G401.6 (cell line): Measurements from ENCODE around the gene NUDT13.
"Not testable (repeated sequence)": the region's sequence is repeated elsewhere in the genome, so short reads cannot be mapped to it uniquely, and the experiment has no call there.

ENCODE experiments used
- FAIRE-seq: peaks from 2 replicates; lab custom pipeline; 2012; peaks lifted over from hg19 to GRCh38; lab: Jason Lieb, UNC

Gene NUDT13

DNA sequence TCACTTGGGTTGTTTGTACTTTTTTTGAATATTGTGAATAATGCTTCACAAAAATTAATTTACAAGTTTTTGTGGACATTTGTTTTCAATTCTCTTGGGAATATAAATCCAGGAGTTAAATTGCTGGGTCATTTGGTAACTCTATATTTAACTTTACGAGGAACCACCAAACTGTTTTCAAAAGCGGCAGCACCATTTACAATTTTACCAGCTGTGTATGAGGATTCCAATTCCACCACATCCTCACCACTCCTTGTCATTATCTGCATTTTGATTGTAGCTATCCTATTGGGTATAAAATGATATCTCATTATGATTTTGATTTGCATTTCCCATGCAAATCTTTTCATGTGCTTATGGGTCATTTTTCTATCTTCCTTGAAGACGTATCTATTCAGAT is 4.0 kb upstream of the NUDT13 start:
- no peak for FAIRE-seq

DNA sequence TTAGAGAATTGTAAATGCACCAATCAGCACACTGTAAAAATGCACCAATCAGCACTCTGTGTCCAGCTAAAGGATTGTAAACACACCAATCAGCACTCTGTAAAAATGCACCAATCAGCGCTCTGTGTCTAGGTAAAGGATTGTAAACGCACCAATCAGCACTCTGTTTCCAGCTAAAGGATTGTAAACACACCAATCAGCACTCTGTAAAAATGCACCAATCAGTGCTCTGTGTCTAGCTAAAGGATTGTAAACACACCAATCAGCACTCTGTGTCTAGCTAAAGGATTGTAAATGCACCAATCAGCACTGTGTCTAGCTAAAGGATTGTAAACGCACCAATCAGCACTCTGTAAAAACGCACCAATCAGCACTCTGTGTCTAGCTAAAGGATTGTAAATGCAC is 1.0 kb upstream of the NUDT13 start:
- not testable (repeated sequence) for FAIRE-seq

DNA sequence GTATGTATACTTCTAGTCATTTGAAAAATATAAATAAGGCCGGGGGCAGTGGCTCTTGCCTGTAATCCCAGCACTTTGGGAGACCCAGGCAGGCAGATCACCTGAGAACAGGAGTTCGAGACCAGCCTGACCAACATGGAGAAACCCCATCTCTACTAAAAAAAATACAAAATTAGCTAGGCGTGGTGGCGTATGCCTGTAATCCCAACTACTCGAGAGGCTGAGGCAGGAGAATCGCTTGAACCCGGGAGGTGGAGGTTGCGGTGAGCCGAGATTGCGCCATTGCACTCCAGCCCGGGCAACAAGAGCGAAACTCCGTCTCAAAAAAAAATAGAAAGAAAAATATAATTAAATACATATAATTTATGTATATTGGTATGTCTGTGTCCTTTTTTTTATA is 1.8 kb downstream of the NUDT13 start:
- not testable (repeated sequence) for FAIRE-seq

DNA sequence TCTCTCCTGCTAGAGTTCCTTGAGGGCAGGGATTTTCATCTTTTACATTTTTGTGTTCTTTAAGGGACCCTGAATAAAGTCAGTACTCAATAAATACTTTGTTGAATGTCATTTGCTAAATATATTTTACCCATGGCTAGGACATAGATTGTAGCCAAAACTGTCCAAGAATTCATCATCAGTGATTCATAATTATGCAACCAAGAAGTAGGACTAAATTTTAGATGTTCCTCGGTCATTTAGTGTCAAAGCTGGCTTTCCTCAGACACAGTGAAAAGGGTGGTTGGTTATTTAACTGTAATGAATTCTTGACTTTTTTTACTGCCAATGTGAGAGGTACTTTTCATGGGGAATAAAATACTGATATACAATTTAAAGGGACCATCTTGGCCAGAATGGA is 3.3 kb downstream of the NUDT13 start:
- FAIRE-seq = no peak

DNA sequence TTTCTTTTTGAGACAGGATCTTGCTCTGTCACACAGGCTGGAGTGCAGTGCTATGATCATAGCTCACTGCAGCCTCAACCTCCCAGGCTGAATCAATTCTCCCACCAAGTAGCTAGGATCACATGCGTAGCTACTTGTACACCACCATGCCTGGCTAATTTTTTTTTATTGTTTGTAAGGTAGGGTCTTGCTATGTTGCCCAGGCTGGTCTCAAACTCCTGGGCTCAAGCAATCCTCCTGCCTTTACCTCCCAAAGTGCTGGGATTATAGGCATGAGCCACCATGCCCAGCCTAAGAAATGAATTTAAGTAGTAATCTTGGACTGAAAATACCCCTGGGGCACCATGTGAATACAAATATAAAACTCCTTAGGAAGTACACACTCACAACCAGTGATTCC is 5.8 kb downstream of the NUDT13 start:
- no peak for FAIRE-seq

DNA sequence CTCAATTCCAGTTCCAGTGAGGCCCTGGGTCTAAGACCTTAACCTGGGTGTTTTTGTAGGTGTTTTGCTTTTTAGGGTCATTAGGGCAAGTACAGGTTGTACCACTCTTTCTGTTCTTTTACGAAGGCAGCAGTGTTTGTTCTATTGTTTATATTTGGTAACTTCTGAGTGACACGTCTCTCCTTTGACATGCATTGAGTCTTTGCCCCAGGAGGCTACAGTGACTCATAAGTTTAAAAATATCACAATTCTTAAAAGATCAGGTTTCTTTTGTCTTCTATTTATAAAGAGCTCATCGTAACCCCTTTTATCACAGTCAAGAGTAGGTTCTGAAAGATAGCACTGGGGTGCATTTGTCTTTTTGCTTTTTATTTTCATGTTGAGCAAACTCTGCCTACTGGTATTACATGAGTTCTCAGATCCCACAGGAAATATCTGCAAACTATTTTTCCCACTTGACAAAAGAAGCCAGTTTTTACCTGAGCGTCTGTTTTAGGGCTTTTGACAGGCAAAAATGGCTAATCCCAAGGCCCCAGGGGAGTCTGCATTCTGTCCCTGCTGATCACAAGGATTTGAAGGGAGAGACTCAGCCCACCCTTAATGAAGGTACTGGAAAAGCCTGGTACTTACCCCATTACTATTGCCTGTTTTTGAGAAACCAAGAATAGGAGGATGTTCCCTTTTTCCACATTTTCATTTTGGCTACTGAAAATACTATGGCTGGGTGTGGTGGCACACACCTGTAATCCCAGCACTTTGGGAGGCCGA is 7.9 kb downstream of the NUDT13 start:
- FAIRE-seq = no peak

DNA sequence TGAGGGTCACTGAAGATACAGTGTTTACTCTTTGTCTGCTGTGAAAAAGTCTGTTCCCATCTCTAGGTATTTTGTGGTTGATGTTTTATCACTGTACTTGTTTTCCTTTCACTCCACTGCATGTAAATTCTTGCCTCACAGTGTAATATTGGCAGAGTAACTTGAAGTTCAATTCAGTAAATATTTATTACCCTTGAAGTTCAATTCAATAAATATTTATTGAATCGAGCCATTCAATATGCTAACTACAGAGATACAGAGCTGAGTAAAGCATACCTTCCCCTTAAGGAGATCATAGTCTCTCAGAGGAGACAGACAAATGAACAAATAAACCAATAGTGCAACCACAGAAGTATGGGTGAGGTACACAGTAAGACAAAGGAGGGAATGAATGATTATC is 9.2 kb downstream of the NUDT13 start:
- no peak for FAIRE-seq

DNA sequence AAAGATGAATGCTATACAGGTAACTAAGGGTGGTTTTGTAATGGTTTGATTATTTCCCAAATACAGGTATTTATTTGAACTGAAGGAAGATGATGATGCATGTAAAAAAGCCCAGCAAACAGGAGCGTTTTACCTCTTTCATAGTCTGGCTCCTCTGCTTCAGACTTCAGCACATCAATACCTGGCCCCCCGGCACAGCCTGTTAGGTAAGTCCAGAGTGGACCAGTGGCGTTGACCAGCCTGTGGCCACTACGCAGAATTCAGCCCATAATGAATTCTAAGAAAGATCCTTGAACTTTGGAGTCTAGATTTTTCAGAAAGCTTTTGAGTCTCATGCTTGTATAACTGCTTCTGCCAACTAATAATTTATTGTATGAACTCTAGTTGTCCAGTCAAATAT is 9.7 kb downstream of the NUDT13 start:
- no peak for FAIRE-seq

DNA sequence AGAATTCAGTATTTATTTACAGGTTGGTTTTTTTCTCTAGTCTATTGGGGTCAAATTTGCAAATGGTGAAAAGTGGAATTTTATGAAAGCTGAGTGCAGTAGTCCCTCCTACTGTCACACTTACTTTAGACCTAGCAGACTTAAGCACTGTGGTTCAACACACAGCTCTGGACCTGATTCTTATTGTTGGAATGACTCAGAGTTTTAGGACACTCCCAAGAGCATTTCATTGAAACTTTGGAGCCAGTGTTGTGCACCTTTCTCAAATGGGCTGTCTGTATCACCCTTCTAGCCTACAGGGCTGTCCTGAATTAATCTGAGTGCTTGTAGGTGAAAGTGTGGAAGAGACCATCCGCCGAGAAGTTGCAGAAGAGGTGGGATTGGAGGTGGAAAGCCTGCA is 16.1 kb downstream of the NUDT13 start:
- FAIRE-seq = no peak

DNA sequence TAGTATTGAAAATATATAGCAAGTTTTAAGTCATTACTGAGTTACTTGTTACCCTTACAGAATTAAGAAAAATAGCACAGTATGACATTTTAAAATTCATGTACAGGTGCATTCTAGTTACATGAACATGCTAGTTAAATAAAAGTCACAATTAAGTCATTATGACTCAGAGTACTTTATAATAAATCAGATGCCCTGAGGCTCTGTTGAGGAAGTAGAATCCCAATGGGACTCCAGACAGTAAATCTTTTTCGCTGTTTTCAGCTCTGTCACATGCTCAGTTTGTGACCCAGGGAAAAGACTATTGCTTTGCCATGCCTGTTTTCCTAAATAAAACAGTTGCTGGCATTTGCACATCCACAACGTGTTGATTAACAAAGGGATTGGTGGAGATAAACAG is 21.0 kb downstream of the NUDT13 start:
- FAIRE-seq = no peak

DNA sequence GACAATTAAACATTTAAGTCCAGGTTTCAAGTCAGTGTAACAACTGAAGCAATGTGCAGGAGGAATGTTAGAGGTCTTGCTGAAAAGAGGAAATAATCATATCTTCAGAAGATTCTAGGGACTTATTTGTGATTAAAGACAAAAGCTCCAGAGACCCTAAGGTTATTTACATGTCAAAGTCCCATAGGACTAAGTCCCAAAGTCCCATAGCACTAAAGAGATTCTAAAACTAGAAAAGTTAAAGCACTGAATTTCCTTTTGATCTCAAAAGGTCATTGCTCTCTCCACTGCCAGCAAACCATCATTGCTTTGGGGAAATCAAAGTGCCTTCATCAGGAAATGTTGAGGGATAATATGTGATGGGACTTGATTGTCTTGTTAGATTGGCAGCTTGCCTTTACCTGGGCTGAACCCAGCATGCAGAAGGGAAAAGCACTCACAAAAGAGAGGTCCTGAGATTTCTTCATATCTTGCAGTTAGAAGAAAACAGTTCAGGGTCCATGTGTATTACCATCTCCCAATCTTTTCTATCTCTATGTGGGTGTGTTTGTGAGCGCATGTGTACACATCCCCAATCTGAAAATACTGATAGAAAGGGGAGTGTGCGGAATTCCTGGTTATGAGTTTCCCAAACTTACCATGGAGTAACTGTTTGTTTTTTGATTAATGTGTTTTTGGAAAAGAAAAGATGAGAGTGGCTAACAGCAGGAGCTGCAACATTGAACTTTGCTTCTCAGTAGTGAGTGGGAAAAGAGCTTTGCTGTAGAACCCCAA is 21.8 kb downstream of the NUDT13 start:
- FAIRE-seq = no peak

DNA sequence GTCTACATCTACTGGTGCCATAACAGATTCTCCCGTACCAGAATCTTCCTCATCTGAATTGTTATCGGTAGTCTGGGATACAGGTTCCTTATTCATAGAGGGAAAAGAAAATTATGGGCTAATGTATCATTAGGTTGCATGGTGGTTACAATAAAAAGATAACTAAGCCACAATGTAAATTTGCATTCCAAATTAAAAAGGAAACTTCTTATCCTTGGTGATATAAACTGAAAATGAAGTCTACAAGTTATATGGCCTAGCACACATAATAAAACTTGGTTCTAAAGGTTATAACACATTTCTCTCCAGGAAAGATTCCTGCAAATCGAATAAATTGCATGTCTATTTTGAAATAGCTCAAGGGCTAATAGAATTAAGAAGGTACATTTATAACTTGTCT is 24.5 kb downstream of the NUDT13 start:
- no peak for FAIRE-seq

DNA sequence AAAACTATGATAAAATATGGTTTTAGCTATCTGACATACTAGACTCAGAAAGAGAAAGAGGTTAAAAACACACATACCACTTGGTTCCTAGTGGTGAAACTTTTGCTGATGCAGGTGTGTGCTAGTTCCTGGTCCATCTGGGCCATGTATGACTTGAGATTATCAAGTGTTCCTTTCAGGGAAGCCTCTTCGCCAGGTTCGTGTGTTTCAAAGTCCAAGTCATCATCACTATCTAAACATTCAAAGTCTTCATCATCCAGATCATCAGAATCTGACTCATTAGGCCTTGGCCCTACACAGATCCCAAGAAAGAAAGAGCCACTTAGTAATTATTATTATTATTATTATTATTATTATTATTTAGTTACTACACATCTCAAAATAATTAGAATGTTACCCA is 26.4 kb downstream of the NUDT13 start:
- no peak for FAIRE-seq

DNA sequence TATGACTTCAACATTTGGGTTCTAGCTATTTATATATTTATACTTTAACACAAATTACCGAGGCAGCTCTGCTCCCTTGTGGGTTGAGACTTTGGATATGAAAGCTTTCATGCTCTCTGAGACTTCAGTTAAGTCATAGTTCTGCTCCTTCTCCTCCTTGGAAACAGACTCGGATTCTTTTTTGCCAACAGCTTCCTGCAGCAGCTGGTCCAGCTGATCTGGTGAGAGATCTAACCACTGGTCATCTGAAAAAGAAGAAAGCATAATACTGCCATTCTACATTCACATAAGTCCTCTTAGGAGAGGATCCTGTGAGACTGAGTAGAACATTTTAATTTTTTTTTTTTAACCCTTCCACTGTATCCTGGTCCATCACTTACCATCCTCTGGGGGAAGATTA is 29.0 kb downstream of the NUDT13 start:
- FAIRE-seq = no peak

DNA sequence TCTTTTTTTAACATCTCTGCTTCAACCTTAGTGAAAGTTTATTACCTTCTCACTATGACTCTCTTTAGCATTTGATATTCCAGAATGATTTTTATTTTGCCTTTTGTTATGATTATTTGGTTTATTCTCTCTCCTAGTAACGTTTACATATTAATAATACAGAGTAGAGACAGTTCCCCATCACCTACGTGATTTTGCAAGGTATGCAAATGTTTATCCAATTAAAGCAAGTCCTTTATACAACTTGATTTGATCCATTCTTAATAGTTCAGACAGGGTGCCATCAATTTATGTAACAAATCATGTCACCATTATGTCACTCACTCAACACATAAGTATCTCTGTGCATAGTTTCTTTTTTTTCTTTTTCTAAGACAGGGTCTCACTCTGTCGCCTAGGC is 31.3 kb downstream of the NUDT13 start:
- no peak for FAIRE-seq

DNA sequence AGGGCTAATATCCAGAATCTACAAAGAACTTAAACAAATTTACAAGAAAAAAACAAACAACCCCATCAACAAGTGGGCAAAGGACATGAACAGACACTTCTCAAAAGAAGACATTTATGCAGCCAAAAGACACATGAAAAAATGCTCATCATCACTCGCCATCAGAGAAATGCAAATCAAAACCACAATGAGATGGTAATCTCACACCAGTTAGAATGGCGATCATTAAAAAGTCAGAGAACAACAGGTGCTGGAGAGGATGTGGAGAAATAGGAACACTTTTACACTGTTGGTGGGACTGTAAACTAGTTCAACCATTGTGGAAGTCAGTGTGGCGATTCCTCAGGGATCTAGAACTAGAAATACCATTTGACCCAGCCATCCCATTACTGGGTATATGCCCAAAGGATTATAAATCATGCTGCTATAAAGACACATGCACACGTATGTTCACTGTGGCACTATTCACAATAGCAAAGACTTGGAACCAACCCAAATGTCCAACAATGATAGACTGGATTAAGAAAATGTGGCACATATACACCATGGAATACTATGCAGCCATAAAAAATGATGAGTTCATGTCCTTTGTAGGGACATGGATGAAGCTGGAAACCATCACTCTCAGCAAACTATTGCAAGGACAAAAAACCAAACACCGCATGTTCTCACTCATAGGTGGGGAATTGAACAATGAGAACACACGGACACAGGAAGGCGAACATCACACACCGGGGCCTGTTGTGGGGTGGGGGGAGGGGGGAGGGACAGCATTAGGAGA is 40.6 kb downstream of the NUDT13 start:
- not testable (repeated sequence) for FAIRE-seq

DNA sequence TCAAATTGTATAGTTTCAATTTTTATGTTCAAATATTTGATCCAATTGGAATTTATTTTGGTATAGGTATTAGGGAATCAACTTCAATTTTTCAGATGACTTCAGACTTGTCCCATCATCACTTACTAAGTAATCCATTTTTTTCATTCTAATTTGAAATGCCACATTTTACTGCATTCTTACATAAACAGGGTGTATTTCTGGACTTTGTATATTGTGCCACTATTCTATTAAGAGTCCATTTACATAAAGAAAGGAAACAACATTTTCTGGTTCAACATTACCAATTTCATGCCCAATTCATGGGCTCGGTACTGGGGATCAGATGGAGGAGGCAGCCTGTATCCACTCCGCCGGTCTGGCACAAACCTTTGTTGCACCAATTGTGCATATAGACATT is 41.8 kb downstream of the NUDT13 start:
- FAIRE-seq = no peak

DNA sequence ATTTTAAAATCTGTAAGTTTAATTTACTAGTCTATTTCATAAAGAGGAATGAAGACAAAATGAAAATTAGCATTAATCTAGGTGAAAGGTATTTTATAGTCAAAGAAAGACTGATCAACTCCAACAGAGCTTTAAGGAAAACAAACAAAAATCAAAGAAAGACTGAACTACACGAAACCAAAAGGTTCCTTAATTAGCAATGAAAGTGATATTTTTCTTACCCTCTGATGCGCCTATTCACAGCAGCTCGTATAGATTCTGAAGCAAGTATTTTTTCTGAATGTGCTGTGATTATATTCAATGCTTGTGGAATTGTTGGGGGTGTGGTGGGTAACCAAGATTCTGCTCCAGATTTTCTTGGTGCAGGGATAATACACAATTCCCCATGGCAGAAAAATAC is 45.8 kb downstream of the NUDT13 start:
- FAIRE-seq = no peak

DNA sequence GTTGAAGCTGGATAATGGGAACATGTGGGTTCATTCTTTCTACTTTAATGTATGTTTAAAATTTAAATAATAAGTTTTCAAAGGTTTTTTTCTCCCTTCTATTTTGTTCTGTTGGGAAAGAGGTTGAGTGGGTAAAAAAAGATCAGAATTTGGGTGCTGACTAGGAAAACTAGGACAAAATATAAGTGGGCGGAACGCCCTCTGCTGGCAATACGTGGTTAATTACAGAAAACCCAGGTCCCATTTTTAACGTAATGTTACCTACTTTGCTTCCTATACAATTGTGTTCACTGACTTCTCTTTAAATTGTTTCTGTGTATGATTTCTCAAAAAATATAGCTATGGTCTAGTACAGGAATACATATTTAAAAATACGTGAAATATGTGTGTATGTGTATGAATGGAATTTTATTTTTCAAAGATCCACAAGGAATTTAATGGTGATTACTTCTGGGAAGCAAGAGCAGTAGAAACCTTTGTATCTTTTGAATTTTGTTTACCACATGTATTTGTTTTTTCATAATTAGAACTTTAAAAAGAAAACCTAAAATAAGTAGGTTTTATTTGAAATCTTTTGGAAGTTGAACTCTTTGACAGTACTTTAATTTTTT is 48.9 kb downstream of the NUDT13 start:
- FAIRE-seq = peak; percentile 97

DNA sequence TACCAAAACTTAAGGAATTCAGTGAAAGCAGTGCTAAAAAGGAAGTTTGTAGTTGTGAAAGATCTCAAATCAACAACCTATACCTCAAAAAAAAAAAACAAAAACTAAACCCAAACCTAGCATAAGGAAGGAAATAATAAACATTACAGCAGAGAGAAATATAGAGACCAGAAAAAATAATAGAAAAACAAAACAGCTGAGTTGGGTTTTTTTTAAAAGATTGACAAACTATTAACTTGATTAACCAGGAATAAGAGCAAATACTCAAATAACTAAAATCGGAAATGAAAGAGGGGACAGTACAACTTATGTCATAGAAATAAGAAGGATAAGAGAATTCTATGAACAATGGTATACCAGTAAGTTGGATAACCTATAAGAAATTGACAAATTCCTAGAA is 50.8 kb downstream of the NUDT13 start:
- no peak for FAIRE-seq

DNA sequence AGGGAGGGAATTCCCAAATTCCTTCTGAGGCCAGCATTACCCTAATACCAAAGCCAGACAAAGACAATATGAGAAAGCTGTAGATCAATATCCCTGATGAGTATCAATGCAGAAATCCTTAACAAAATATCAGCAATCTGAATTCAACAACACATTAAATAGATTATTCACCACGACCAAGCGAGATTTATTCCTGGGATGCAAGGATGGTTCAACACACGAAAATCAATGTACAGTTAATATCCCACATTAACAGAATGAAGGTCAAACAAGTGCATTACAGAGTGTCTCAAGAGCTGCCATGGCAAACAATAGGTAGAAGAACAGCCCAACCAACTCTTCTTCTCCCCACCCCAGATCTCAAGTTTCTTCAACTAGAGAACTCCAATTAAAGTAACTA is 51.4 kb downstream of the NUDT13 start:
- no peak for FAIRE-seq

DNA sequence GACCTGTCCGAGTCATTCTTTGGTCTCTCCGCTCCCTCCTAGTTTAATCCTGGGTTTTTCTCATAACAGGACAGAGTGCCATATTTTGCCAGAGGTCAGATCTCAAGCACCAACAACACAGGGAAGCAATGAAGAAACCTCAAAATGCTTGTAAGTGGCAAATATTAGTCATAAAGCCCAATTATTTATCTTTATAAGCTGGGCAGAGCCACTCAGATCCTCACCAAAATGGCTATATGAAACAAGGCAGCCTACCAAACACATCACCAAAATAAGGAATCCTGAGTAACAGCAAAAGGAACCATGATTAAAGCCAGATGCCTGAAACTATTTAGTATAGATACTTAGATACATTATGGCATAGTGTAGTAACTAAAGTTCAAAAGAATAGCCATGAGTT is 52.8 kb downstream of the NUDT13 start:
- peak; percentile 33 for FAIRE-seq

DNA sequence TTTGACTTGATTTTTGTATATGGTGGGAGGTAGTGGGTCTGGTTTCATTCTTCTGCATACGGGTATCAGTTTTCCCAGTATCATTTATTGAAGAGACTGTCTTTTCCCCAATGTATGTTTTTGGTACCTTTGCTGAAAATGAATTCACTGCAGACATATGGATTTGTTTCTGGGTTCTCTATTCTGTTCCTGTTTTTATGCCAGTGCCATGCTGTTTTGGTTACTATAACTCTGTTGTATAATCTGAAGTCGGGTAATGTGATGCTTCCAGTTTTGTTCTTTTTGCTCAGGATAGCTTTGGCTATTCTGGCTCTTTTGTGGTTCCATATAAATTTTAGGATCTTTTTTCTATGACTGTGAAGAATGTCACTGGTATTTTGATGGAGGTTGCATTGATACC is 56.7 kb downstream of the NUDT13 start:
- FAIRE-seq = no peak
